RPMI7951 (cell line): ENCODE measurements around the gene KLF4. TPM values are rescaled to one million over a fixed set of nuclear protein-coding genes. Genes with fewer than 3 reads are reported as not detected.

ENCODE experiments used
- DNase-seq: peaks from one replicate; pipeline ENCODE4 v3.0.0-alpha.2; 2012; ENCODE audit warnings: low read depth
- total RNA-seq: library from RNA; depleted of rRNA; stranded (reverse); fragments of >200 nt; shearing (Covaris generic); gene quantifications from 2 replicates; pipeline ENCODE4 v1.2.3, GENCODE V29; 2014

Gene KLF4
- total RNA-seq, 1 experiment from 2014 or later, result 5.0 TPM

GRCh38 chr9:107488375-107489143, 1.0 kb downstream of the KLF4 start:
- peak; percentile 35 for DNase-seq

GRCh38 chr9:107487521-107488374, 1.8 kb downstream of the KLF4 start:
- DNase-seq, result no peak

GRCh38 chr9:107486674-107487520, 2.7 kb downstream of the KLF4 start:
- no peak for DNase-seq

GRCh38 chr9:107485458-107486043, 4.0 kb downstream of the KLF4 start:
- no peak for DNase-seq

- peak; percentile 77 for DNase-seq
Measured at GRCh38 chr9:107484117-107484723, 5.3 kb downstream of the KLF4 start.

- DNase-seq, result no peak
Measured at GRCh38 chr9:107483666-107484065, 5.9 kb downstream of the KLF4 start.

GRCh38 chr9:107481035-107481434, 8.5 kb downstream of the KLF4 start:
- DNase-seq, result no peak

GRCh38 chr9:107480386-107480789, 9.2 kb downstream of the KLF4 start:
- peak; percentile 82 for DNase-seq

GRCh38 chr9:107478805-107479204, 10.8 kb downstream of the KLF4 start:
- DNase-seq, result no peak

- DNase-seq, result no peak
Measured at GRCh38 chr9:107474124-107474523, 15.4 kb downstream of the KLF4 start.

- no peak for DNase-seq
Measured at GRCh38 chr9:107472581-107473340, 16.8 kb downstream of the KLF4 start.

GRCh38 chr9:107471552-107471951, 18.0 kb downstream of the KLF4 start:
- DNase-seq, result peak; percentile 38

- no peak for DNase-seq
Measured at GRCh38 chr9:107467416-107467815, 22.2 kb downstream of the KLF4 start.

GRCh38 chr9:107466826-107467225, 22.7 kb downstream of the KLF4 start:
- DNase-seq, result no peak

- DNase-seq, result peak; percentile 55
Measured at GRCh38 chr9:107465467-107466451, 23.8 kb downstream of the KLF4 start.

GRCh38 chr9:107464516-107464915, 25.1 kb downstream of the KLF4 start:
- no peak for DNase-seq

GRCh38 chr9:107462691-107463090, 26.9 kb downstream of the KLF4 start:
- DNase-seq, result peak; percentile 74

GRCh38 chr9:107460153-107461023, 29.2 kb downstream of the KLF4 start:
- DNase-seq, result no peak
